GM18517 (cell line): Measurements from ENCODE around the gene MYH1.
"Not testable (repeated sequence)": the region's sequence is repeated elsewhere in the genome, so short reads cannot be mapped to it uniquely, and the experiment has no call there.

Source experiments
- ATAC-seq: cut with Tn5 transposase; IDR thresholded peaks from one replicate; pipeline ENCODE4 v1.9.1; 2021; ENCODE audit warnings: mild to moderate bottlenecking, moderate library complexity; ENCODE audit not compliant: unreplicated experiment

The MYH1 gene

GRCh38 chr17:10518271-10519037, at the start of gene MYH1:
Gene MYH1, minus strand, starts transcription at chr17:10518542. Its CDS starts 1,900 bp downstream, at chr17:10516642.
- no peak for ATAC-seq

DNA sequence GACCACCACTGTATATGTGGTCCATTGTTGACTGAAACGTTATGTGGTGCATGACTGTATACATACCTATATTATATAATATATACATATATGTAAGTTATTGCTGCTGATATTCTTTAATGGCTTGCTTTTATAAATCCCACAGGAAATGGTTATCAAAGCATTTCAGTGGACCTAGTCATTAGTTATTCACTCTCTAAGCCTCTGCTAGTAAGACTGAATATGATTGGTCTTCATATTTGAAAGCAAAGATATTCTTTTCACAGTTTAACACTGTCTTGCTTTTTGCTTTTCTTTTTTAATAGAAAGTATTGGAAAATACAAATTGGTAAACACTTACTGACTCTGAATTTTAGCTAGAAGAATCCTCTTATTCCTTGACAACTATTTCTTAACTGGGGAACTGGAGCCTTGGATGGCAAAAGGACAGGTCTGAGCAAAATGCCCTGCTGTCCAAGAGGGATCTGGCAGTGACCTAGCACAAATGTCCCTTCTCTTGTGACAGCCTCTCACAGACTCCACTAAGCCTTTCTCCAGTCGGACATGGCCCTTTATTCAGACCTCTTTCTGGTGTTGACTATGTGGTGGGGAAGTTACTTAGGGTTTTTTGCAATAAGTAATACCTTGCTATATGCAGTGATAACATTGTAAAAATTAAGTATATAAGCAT, 45.8 kb upstream of the MYH1 start:
- ATAC-seq, result no peak

- ATAC-seq, result no peak
These were observed 39.7 kb upstream of the MYH1 start for GRCh38 chr17:10558049-10558448.

GRCh38 chr17:10557422-10557821, 39.1 kb upstream of the MYH1 start:
- ATAC-seq, result no peak

DNA sequence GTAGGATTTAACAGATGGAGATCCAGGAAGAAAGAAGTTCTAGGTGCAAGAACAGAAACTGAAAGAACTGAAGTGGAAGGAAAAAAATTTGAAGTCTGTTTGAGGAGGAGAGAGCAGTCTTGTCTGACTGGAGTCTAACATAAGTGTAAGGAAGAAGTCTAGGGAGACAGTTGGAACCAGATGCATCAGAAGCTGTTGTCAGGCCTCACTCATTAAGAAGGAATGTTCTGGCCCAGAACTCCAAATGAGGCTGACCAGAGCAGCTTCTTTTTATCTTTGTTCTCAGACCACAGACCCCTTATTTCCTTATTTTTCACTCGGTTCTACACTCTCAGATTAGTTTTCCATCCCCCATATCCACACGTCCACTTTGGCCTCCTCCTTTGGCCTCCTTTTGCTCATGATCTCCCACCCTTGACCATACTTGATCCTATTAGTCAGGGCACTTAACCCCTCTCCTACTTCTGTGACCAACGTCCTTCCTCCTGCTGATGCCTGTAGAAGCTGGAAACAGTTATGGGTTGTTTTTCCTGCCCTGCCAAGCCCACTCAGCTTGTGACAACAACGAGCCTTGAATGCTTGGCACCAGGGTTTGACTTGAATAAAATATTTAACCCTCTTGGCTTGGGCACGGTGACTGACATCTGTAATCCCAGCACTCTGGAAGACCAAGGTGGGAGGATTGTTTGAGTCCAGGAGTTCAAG, 38.1 kb upstream of the MYH1 start:
- no peak for ATAC-seq

DNA sequence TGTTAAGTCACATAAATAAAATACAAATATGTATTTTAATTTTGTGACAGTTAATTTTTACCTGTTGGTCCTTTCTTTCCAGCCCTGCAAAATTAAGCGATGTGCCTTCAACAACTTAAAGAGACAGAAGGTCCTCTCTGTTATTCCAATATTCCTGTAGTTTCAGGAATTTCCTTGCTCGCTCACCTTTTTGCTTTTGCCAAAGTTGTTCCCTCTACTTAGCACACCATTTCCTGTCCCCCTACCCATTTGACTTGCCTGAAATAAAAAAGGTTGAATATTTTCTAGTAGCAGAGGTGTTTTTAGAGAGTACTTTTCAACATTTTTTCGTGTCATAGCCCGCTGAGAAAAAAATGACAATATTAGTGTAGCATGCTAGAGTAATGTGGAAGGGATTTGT, 31.7 kb upstream of the MYH1 start:
- no peak for ATAC-seq

- ATAC-seq, result no peak
These were observed 30.9 kb upstream of the MYH1 start, which contains the start of gene MYH2 for GRCh38 chr17:10549096-10549842. Gene MYH2, minus strand, starts transcription at chr17:10549658. Its CDS starts 1,738 bp downstream, at chr17:10547920.

GRCh38 chr17:10547351-10547750, 29.0 kb upstream of the MYH1 start:
- ATAC-seq, result no peak

GRCh38 chr17:10543486-10543885, 25.1 kb upstream of the MYH1 start:
- ATAC-seq, result not testable (repeated sequence)

DNA sequence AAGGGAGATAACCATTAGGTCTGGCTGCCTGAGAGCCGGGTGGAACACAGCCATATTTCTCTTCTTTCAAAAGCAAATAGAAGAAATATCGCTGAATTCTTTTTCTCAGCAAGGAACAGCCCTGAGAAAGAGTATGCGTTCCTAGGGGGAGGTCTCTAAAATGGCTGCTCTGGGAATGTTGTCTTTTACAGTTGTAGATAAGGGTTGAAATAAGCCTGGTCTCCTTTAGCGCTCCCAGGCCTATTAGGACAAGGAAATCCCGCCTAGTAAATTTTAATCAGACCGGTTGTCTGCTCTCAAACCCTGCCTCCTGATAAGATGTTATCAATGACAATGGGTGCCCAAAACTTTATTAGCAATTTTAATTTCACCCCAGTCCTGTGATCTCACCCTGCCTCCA, 22.8 kb upstream of the MYH1 start:
- not testable (repeated sequence) for ATAC-seq

- no peak for ATAC-seq
These were observed 13.7 kb upstream of the MYH1 start for GRCh38 chr17:10532026-10532425.

- ATAC-seq, result no peak
These were observed 9.1 kb upstream of the MYH1 start for GRCh38 chr17:10527419-10527818.

DNA sequence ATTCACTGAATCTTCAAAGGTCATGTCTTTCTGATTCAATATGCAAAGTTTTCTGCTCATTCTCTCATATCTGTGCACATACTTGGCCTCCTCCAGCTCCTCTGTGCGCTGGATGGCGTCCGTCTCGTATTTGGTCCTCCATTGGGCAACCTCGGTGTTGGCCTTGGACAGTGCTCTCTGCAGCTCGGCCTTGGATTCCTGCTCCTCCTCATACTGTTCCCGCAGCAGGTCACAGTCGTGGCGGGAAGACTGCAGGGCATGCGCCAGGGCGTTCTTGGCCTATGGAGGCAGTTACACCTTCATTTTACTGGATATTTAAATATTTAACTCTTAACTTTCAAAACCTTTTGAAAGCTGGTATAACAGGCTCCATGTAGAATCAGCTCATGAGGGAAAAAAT, 8.2 kb upstream of the MYH1 start:
- no peak for ATAC-seq

DNA sequence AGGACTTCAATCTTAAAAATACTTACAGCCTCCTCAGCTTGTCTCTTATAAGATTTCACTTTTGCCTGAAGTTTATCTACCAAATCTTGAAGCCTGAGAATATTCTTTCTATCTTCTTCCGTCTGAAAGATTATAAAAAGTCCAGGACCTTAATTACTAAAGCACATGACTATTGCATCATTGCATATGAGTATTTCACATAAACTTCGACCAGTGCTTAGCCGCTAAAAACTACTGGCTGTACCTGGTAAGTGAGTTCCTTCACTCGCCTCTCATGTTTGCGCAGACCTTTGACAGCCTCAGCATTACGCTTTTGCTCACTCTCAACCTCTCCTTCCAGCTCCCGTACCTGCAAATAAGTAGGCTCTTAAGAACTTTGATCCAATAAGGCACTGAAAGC, 4.7 kb upstream of the MYH1 start:
- no peak for ATAC-seq

- ATAC-seq, result no peak
These were observed 3.6 kb upstream of the MYH1 start for GRCh38 chr17:10521949-10522348.

GRCh38 chr17:10516638-10517037, 1.7 kb downstream of the MYH1 start:
- ATAC-seq, result no peak

DNA sequence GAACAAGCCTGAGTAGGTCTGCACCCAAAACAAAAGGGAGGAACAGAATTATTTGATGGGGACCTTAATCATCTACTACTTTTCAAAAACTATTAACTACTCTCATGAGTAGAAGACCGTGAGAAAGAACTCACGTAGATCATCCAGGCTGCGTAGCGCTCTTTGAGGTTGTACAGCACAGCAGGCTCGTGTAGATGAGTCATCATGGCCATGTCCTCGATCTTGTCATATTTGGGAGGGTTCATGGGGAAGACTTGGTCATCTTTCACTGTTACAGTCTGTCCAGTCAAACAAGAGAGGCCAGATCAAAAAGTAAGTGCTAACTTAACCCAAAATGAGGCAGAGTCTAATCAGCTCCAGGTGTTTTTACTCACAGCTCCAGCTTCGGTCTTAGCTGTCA, 2.3 kb downstream of the MYH1 start:
- no peak for ATAC-seq

GRCh38 chr17:10513299-10514067, 4.9 kb downstream of the MYH1 start:
- ATAC-seq, result no peak

DNA sequence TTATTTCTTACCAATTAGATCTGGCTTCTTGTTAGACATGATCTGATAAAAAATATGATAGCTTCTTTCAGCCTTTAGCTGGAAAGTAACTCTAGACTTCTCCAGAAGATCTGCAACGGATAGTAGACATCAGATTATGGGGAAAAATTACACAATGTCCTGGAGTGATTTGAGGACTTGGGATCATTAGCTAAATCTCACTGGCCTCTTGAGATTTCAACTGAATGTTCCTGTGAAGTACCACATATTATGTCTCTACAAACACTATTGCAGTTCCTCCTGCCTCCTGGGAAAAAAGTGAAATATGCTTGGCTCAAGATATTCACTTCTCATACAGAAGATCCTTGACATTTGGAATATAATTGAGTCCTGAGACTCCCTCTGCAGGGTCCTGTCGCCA, 5.5 kb downstream of the MYH1 start:
- no peak for ATAC-seq

- no peak for ATAC-seq
These were observed 18.4 kb downstream of the MYH1 start for GRCh38 chr17:10499950-10500349.
